CD4-positive, alpha-beta T cell treated with Interleukin-15 for 1 hour (primary cell): ENCODE measurements around the gene FUZ.

ENCODE experiments used
- DNase-seq: peaks from one replicate; pipeline ENCODE4 v3.0.0-alpha.2; 2020

The FUZ gene

DNA sequence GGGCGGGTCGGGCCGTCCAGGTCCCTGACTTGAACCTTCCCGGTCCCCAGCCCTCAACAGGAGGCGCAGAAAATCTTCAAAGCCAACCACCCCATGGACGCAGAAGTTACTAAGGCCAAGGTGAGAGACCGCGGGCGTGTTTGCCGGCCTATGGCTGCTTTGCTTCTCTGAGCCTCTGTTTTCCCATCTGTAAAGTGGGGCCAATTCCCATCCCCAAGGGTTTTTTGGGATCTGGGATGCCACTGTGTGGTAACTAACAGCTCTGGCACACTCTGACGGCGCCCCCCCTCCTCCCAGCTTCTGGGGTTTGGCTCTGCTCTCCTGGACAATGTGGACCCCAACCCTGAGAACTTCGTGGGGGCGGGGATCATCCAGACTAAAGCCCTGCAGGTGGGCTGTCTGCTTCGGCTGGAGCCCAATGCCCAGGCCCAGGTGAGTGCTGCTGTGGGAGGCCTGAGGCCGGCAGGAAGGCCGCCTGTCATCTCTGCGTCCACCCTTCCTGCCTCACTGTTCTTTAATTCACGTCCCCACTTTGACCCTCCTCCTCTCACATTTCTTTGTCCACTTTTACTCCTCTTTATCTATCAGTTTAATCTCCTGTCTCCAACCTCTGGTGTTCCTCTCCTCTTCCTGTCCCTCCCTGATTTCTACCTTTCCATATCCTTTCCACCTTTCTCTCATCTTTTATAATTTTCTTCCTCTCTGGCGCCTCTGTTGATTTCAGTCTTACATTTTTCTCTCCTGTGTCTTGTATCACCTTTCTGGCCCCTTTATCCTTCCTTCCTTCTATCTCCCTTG is 7.1 kb downstream of the FUZ start:
- no peak for DNase-seq

DNA sequence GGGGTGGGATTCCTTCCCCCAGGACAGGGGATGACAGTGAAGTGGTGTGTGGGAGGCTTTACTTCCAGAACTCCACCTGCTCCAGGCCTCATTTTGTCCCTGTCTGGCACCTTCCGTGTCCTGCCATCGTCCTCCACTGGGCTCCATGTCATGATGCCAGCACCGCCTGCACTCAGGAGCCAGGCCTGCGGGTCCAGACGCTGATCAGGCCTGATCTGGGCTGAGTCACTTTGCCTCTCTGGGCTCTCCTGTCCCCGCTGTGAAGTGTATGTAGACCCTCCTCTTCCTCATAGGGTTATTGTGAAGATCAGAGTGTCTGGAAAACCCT is 9.6 kb downstream of the FUZ start:
- DNase-seq = no peak

DNA sequence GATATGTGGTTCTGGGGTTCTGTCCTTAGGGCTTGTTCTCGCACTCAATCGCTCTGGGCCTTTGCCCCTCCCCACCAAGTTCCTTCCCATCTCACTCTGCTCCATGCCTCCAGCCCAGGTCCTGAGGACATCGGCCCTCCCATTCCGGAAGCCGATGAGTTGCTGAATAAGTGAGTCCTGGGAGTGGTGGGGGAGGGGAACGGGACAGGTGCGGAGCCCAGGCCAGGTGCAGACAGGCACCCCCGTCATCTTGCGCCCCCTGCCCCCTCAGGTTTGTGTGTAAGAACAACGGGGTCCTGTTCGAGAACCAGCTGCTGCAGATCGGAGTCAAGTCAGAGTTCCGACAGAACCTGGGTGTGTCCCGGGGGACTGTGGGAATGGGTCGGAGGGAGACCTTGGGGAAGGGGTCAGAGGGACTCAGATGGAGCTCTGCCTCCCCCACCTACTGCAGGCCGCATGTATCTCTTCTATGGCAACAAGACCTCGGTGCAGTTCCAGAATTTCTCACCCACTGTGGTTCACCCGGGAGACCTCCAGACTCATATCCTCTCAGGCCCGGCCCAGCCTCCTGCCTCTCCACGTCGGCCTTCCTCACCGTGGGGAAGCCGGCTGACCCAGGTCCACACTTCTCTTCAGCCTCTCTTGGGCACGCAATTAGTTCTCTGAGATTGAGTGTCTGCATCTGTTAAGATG is 10.1 kb downstream of the FUZ start:
- DNase-seq = no peak

DNA sequence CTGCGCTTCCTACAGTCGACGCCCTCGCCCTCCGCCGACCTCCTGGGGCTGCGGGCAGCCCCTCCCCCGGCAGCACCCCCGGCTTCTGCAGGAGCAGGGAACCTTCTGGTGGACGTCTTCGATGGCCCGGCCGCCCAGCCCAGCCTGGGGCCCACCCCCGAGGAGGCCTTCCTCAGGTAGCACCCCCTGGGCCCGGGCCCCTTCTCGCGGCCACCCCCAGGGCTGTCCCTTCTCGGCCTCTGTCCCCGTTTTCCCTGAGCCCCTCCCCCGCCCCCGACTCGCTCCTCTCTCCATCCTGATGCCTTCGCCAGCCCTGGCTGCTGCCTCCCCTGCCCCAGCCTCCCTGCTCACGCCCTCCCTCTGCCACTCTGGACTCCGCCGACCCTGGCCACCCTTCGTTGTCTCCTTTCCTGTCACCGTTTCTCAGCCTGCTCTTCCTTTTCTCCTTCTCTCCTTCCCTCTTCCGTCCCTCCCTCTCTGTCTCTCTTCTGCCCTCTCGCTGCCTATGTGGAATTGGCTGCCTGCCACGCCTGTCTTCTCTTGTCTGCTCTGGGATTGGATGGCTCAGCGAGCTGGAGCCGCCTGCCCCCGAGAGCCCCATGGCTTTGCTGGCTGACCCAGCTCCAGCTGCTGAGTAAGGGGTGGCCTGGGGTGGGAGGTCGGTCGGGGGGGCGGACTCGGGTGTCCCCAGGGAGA is 11.0 kb downstream of the FUZ start:
- no peak for DNase-seq

DNA sequence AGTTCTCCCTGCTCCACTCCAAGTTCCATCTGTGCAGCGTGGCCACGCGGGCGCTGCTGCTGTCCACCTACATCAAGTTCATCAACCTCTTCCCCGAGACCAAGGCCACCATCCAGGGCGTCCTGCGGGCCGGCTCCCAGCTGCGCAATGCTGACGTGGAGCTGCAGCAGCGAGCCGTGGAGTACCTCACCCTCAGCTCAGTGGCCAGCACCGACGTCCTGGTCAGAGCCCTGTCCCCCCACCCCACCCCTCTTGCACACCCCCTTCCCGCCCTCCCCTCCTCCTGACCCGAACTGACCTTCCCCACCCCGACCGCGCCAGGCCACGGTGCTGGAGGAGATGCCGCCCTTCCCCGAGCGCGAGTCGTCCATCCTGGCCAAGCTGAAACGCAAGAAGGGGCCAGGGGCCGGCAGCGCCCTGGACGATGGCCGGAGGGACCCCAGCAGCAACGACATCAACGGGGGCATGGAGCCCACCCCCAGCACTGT is 11.6 kb downstream of the FUZ start:
- DNase-seq = no peak

DNA sequence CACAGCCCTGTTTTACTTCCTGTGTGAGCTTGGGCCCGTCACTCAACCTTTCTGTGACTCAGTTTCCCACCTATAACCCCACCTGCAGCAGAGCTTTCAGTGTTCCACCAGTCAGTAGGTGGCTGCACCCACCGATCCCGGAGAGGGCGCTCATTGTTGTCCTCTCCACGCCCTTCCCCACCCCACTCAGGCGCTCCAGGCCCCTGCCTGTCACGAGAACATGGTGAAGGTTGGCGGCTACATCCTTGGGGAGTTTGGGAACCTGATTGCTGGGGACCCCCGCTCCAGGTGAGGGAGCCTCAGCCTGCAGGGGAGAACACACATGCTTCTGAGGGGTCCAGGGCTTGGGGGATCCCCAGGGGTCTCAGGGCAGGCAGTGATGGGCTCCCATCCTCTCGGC is 12.3 kb downstream of the FUZ start:
- no peak for DNase-seq

DNA sequence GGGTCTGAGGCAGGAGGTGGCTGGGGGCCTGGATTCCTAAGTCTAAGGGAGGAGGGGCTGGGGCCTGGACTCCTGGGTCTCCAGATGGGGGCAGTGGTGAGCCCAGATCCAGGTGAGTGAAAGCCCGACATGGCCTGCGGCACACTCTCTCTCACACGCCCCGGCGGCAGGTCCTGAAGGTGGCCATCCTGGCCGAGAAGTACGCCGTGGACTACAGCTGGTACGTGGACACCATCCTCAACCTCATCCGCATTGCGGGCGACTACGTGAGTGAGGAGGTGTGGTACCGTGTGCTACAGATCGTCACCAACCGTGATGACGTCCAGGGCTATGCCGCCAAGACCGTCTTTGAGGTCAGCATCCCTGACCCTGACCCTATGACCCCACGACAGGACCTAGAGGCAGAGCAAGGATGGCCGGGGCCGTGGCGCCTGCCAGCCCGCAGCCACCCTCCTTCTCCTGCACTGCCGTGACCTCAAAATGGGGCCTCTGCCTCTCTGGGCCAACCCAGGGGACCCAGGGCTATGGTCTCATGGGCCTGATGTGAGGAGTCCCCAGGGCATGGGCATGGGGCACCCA is 13.2 kb downstream of the FUZ start:
- no peak for DNase-seq

DNA sequence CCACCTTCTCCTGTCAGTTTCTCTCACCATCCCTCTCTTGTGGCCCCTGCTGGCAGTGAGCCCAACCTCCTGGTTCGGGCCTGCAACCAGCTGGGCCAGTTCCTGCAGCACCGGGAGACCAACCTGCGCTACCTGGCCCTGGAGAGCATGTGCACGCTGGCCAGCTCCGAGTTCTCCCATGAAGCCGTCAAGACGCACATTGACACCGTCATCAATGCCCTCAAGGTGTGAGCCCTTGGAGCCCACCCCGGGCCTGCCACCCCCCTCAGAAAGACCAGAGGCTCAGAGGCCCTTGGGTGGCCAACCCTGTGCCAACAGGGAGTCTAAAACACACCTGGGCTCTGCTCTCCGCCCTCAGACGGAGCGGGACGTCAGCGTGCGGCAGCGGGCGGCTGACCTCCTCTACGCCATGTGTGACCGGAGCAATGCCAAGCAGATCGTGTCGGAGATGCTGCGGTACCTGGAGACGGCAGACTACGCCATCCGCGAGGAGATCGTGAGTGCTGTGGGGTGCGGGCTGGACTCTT is 13.8 kb downstream of the FUZ start:
- no peak for DNase-seq

DNA sequence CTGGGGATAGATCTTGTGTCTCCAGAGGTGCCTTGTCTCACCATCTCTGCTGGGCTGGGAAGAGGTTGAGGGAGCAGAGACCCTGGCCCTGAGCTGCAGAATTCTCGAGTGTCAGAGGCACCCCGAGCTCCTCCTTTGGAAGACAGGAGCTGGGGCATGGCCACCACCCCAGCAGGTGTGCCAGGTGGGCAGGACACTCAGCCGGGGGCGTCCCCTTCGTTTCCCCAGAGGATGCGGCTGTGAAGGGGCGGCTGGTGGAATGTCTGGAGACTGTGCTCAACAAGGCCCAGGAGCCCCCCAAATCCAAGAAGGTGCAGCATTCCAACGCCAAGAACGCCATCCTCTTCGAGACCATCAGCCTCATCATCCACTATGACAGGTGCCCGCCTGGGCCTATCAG is 14.5 kb downstream of the FUZ start:
- no peak for DNase-seq

DNA sequence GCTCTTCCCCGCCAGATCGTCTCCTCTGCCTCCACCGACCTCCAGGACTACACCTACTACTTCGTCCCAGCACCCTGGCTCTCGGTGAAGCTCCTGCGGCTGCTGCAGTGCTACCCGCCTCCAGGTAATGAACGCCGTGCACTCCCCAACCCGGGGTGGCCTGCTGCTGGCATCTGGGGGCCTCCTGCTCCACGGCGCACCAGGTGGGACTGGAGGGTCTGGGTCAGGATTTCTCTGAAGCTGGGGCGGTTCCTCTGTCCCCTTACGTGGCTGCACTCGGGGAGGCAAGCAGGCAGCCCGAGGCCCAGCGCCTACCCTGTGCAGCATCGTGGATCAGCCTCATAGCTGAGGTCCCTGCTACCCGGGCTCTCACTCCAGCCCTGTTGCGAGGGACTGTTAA is 17.5 kb downstream of the FUZ start:
- DNase-seq = no peak

DNA sequence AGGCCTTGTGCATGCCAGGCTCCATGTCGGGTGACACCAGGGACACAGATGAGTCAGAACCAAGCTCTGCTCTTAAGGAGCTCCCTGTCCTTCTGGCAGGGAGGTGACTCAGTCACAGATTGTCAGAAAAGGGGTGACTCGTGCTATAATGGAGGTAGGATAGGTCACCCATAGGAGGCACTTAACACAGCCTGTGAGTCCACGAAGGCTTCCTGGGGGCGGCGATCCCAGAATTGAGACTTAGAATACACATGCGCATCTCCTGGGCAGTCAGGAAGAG is 19.6 kb downstream of the FUZ start:
- no peak for DNase-seq

DNA sequence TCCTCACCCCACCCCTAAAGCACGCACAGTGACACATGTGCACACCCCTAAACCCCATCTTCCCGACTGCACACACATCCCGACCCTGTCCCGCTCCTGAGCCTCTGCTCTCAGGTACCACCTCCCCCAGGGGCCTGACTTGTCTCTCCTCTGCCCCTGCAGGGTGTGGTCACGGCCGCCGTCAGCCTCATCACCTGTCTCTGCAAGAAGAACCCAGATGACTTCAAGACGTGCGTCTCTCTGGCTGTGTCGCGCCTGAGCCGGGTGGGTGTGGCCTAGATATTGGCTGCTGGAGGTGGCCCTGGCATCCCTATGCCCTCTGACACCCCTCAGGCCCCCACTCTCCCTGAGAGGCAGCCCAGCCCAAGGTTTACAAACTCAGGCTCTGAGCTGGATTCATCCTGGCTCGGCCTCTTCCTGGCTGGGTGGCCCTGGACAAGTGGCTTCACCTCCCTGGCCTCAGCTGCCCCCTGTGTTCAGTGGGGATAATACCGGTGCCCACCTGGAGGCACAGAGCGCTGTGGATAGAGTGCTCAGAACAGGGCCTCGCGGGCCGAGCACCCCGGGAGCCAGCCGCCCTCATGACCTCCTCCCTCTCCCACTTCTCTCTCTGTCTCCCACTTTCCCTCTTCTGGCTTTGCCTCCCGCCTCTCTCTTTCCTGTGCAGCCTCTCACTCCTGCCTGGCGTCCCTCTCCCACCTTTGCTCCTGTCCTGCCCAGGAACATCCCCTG is 20.1 kb downstream of the FUZ start:
- no peak for DNase-seq

DNA sequence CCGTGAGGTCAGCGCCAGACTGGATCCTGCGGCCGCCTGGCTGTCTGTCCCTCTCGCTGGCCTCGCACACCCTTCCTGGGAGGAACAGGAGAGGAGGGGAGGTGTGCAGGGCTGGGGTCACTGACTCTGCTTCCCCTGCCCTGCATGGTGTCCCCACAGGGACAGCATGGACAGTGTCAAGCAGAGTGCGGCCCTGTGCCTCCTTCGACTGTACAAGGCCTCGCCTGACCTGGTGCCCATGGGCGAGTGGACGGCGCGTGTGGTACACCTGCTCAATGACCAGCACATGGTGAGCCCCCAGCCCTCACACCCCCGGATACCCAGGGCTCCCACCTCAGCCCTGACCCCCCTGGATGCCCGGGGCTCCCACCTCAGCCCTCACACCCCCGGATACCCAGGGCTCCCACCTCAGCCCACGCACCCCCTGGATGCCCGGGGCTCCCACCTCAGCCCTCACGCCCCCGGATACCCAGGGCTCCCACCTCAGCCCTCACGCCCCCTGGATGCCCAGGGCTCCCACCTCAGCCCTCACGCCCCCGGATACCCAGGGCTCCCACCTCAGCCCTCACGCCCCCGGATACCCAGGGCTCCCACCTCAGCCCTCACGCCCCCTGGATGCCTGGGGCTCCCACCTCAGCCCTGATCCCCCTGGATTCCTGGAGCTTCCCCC is 21.2 kb downstream of the FUZ start:
- DNase-seq = no peak

DNA sequence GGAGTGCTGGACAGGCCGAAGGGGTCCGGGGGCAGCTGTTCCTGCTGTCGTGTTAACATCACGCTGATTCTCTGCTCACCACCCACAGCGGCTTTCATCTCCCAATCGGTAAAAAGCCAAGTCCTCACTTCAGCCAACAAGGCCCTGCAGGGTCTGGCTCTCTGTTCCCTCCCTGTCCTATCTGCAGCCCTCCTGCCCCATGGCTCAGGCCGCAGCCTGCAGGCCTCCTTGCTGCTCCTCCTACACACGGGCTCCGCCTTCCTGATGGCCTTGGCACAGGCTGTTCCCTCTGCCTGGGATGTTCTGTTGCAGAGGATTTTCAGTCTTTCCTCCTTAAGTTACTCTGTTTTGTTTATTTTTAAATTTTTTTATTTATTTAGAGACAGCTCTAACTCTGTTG is 22.2 kb downstream of the FUZ start:
- no peak for DNase-seq

DNA sequence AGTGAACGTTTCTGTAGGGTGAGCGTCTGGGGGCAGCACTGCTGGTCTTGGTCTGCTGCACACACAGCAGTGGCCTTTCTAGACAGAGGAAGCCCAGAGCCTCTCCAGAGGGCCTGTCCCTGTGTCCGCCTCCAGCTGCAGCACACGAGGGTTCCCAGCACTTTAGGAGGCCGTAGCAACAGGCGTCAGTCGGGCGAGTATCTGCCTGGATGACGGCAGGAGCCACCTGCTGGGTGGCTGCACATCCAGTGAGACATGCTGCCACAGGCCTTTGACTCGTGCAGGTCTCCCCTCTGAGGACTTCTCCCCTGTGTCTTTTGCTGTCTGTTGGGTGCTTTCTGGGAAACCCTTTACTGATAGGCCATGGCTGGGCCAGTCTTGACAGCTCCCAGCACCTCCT is 24.2 kb downstream of the FUZ start:
- DNase-seq = no peak

DNA sequence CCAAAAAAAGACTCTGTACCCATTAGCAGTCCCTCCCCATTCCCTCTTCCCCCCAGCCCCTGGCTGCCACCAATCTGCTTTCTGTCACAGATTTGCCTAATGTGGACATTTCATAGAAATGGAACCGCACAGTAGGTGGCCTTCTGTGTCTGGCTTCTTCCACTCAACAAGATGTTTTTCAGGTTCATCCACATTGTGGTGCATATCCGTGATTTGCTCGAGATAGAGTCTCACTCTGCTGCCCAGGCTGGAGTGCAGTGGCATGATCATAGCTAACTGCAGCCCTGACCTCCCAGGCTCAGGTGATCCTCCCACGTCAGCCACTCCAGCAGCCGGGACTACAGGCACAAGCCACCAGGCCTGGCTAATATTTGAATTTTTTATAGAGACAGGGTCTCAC is 25.3 kb downstream of the FUZ start:
- no peak for DNase-seq

DNA sequence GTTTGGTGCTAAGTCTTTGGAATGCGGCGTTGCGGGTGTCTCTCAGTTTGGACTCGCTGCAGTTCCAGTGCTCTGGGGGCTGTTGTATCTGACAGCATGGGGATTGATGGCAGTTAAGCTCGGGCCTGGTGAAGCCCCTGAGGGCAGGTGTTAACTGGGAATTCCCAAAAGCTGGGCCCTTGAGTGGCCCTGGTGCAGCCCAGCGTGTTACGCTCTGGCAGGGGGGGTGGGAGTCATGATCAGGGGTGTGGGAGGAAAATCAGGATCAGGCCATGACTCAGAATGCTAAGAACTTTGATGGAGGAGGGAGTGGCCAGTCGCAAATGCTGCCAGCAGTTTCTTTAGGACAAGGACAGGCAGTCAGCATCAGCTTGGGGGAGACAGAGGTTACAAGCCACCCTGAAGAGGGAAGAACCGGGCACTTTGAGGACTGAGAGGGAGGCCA is 26.7 kb downstream of the FUZ start:
- DNase-seq = no peak

DNA sequence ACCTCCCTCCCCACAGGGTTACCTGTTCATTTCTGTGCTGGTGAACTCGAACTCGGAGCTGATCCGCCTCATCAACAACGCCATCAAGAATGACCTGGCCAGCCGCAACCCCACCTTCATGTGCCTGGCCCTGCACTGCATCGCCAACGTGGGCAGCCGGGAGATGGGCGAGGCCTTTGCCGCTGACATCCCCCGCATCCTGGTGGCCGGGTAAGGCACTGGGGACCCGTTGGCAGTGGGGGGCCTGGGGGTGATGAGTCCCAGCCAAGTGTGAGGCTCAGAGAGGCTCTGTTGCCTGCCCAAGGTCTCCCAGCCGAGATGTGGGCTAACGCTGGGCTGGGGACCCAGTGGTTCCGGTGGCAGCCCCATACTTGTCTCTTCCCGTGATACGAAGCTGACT is 30.6 kb downstream of the FUZ start:
- no peak for DNase-seq

DNA sequence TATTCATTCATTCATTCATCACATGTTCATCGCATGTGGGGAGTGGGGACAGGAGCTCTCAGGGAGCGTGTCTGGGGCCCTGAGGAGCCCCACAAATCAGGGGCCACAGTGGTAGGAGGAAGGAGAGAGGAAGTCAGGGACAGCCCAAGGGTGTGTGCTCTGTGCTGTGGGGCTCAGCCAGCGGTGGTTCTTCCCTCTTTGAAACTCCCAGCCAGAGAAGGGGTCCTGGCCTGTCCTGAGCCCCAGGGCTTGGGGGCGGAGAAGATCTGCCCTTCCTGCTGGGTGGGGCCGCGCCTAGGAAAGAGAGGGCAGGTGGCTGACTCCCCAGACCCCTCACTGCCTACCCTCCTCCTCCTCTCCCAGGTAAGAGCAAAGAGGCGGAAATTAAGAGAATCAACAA is 31.7 kb downstream of the FUZ start:
- DNase-seq = no peak

DNA sequence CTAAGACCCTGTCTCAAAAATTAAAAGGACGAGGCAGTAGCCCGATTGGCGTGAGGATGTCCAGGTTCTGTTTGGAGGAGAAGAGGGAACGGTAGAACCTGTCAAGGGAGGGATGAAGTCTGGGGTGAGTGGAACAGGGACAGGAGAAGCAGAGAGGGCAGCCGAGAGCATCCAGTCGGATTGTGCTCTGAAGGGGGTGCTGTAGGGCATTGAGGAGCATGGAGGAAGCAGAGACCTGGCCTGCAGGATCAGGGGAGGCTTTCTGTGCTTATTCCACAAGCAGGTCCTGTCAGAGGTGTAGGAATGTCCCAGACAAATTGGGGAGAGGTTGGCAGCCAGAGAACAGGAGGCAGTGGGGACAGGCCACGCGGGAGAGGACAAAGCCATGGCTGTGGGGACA is 32.2 kb downstream of the FUZ start:
- DNase-seq = no peak

DNA sequence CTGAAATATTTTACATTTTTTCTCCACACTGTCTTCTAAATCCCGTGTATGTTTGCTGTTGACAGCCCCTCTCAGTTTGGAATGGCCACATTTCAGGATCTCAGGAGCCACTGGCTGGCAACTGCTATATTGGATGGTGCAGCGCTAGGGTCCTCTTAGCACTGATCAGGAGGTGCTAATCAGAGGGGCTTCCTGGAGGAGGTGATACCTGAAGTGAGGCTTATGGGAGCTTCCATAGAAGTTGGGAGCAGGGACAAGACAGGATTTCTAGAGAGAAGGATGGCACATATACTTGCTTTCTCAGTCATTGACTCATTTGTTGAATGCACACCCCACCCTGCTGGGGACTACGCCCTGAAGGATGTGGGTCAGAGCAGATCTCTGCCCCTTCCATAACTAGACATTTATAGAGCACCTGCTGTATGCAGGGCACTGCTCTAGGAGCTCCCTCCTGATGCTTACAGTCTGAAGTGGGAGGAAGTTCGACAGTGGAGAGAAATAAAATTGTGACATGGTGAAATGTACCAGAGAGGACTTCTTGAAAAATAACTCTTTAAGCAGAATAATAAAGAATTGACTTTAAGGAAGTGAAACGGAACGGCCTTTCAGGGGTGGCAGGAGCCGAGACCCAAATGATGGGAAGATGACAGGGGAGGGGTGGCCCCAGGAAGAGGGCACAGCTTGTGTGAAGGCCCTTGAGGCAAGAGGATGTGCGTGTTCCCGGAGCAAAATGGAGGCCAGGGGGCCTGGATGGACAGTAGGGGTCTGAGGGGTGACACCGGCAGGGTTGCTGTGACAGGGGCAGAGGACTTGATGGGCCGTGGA is 33.1 kb downstream of the FUZ start:
- DNase-seq = peak; percentile 41

DNA sequence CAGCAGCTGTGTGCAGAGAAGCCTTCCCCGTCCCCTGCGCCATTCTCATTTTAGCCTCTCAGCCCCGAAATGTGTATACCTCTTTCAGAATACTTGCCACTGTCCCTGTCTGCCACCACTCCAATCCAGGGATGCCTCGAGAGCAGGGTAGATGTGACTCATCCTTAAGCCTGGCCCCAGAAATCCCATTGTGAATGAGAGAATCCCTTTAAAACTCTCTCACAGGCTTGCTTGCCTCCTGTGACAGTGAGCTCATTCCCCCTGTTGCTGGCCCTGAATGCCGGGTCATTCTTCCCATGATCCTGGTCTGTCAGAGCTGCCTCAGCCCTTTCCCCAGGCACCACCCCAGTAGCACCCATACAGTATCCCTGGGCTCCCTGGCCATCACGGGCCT is 36.7 kb downstream of the FUZ start:
- DNase-seq = no peak
